Suprapubic skin (tissue), 3 donors: ENCODE data around the gene MEI1.

Experiments used
- EP300 ChIP-seq: sonication (generic); formaldehyde crosslinking; IDR thresholded peaks from one replicate; pipeline ENCODE4 v1.6.1; 2017; ENCODE audit warnings: antibody characterized with exemption
- POLR2A ChIP-seq, 2 donors: fragments of 450-650 bp; IDR thresholded peaks; one replicate each; pipeline ENCODE4 v1.6.1; 2017; ENCODE audit warnings: antibody characterized with exemption in 2 of 2, mild to moderate bottlenecking in 2 of 2, moderate library complexity in 2 of 2
- TF ChIP-seq, protein P1 (sequence below), 2 donors: fragments of 200-600 bp in 1 of 2; fragments of 450-650 bp in 1 of 2; sonication (generic) in 1 of 2; IDR thresholded peaks; one replicate each; pipeline ENCODE4 v1.5.1; 2016 to 2019; ENCODE audit warnings: antibody characterized with exemption in 2 of 2, mild to moderate bottlenecking in 1 of 2, moderate library complexity in 1 of 2

DNA sequence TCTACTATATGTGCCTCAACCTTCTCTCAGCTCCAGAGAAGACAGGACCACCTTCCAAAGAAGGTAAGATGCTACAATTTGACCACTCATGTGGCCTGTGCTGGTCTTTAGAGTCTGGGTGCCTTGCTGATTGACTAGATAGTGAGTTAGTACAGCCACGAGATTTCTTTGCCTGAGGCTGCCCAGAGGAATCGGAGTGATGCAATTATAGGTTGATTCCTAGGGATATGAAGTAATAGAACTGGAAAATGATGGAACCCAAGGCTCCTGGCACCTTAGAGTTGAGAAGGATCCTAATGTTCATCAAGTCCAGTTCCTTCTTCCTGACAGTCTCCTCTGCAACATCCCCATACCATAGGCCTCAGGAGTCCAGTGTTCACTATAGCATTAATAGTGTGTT lies 54.7 kb downstream of the MEI1 start:
- no peak for TF ChIP-seq POLR2A (IDR thresholded peaks at IDR 0.05)
- TF ChIP-seq, protein P1, sequence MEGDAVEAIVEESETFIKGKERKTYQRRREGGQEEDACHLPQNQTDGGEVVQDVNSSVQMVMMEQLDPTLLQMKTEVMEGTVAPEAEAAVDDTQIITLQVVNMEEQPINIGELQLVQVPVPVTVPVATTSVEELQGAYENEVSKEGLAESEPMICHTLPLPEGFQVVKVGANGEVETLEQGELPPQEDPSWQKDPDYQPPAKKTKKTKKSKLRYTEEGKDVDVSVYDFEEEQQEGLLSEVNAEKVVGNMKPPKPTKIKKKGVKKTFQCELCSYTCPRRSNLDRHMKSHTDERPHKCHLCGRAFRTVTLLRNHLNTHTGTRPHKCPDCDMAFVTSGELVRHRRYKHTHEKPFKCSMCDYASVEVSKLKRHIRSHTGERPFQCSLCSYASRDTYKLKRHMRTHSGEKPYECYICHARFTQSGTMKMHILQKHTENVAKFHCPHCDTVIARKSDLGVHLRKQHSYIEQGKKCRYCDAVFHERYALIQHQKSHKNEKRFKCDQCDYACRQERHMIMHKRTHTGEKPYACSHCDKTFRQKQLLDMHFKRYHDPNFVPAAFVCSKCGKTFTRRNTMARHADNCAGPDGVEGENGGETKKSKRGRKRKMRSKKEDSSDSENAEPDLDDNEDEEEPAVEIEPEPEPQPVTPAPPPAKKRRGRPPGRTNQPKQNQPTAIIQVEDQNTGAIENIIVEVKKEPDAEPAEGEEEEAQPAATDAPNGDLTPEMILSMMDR (IDR thresholded peaks at IDR 0.05), result no peak
- no peak for TF ChIP-seq EP300
